HG02981 (cell line): ENCODE results near the gene TNIP1.

Experiments
- ATAC-seq: cut with Tn5 transposase; IDR thresholded peaks from one replicate; pipeline ENCODE4 v1.9.1; 2021; ENCODE audit warnings: mild to moderate bottlenecking, moderate library complexity; ENCODE audit not compliant: unreplicated experiment

Gene TNIP1

GRCh38 chr5:151067632-151068432 is 13.0 kb downstream of the TNIP1 start:
- ATAC-seq: no peak

GRCh38 chr5:151066920-151067319 is 13.9 kb downstream of the TNIP1 start:
- ATAC-seq: no peak

- no peak for ATAC-seq
Measured at GRCh38 chr5:151065609-151066008, 15.2 kb downstream of the TNIP1 start.

GRCh38 chr5:151064916-151065499 is 15.8 kb downstream of the TNIP1 start:
- ATAC-seq: no peak

- ATAC-seq: no peak
Measured at GRCh38 chr5:151063142-151063989, 17.5 kb downstream of the TNIP1 start.

- no peak for ATAC-seq
Measured at GRCh38 chr5:151062405-151063141, 18.3 kb downstream of the TNIP1 start.

GRCh38 chr5:151060742-151061141 is 20.1 kb downstream of the TNIP1 start:
- no peak for ATAC-seq

GRCh38 chr5:151058891-151059489 is 21.8 kb downstream of the TNIP1 start:
- ATAC-seq: no peak

- no peak for ATAC-seq
Measured at GRCh38 chr5:151058301-151058700, 22.5 kb downstream of the TNIP1 start.

GRCh38 chr5:151056379-151057325 is 24.2 kb downstream of the TNIP1 start:
- no peak for ATAC-seq

- ATAC-seq: no peak
Measured at GRCh38 chr5:151055336-151055735, 25.5 kb downstream of the TNIP1 start.

- no peak for ATAC-seq
Measured at GRCh38 chr5:151054709-151055108, 26.1 kb downstream of the TNIP1 start.

GRCh38 chr5:151053796-151054462 is 26.9 kb downstream of the TNIP1 start:
- ATAC-seq: no peak

GRCh38 chr5:151052836-151053235 is 28.0 kb downstream of the TNIP1 start:
- ATAC-seq: no peak

- no peak for ATAC-seq
Measured at GRCh38 chr5:151051931-151052608, 28.8 kb downstream of the TNIP1 start.

- ATAC-seq: peak; percentile 72
Measured at GRCh38 chr5:151051066-151051930, 29.5 kb downstream of the TNIP1 start.

- no peak for ATAC-seq
Measured at GRCh38 chr5:151048526-151048925, 32.3 kb downstream of the TNIP1 start.
